Measurements from ENCODE around the gene ZNF239.
A peak's percentile ranks its signal among the peaks of the same experiment; 100 is the strongest.
"Not testable (repeated sequence)": the region's sequence is repeated elsewhere in the genome, so short reads cannot be mapped to it uniquely, and the experiment has no call there.

Gene ZNF239

GRCh38 chr10:43574001-43574892, at the start of gene ZNF239:
ZNF239 (minus strand) TSS chr10:43574616; CDS start chr10:43558079, 16,537 bp downstream.
- peak; percentile 73 to 86 for DNase-seq (ENCODE audit: low read depth in 2 of 2)

- no peak for DNase-seq (ENCODE audit: low read depth in 2 of 2)
Observed at GRCh38 chr10:43623351-43623750, 48.9 kb upstream of the ZNF239 start.

- no peak for DNase-seq (ENCODE audit: low read depth in 2 of 2)
Observed at GRCh38 chr10:43622038-43622437, 47.6 kb upstream of the ZNF239 start.

GRCh38 chr10:43619368-43619767, 45.0 kb upstream of the ZNF239 start:
- DNase-seq (ENCODE audit: low read depth in 2 of 2): no peak

GRCh38 chr10:43616697-43617370, 42.4 kb upstream of the ZNF239 start:
- DNase-seq (ENCODE audit: low read depth in 2 of 2): no peak

- DNase-seq (ENCODE audit: low read depth in 2 of 2): no peak
Observed at GRCh38 chr10:43610636-43611035, 36.2 kb upstream of the ZNF239 start.

GRCh38 chr10:43607199-43607573, 32.8 kb upstream of the ZNF239 start:
- no peak for DNase-seq (ENCODE audit: low read depth in 2 of 2)

- peak; percentile 47 to 68 for DNase-seq (ENCODE audit: low read depth in 2 of 2)
Observed at GRCh38 chr10:43606323-43607198, 32.1 kb upstream of the ZNF239 start, which contains the start of gene ZNF485. ZNF485 (plus strand) TSS chr10:43606438; CDS start chr10:43607051, 613 bp downstream.

- no peak for DNase-seq (ENCODE audit: low read depth in 2 of 2)
Observed at GRCh38 chr10:43605850-43606322, 31.5 kb upstream of the ZNF239 start.

GRCh38 chr10:43601576-43601975, 27.2 kb upstream of the ZNF239 start:
- DNase-seq (ENCODE audit: low read depth in 2 of 2): not testable (repeated sequence)

GRCh38 chr10:43599333-43599732, 24.9 kb upstream of the ZNF239 start:
- no peak for DNase-seq (ENCODE audit: low read depth in 2 of 2)

- no peak for DNase-seq (ENCODE audit: low read depth in 2 of 2)
Observed at GRCh38 chr10:43598446-43598845, 24.0 kb upstream of the ZNF239 start.

GRCh38 chr10:43596546-43596945, 22.1 kb upstream of the ZNF239 start:
- DNase-seq (ENCODE audit: low read depth in 2 of 2): no peak

GRCh38 chr10:43595739-43596298, 21.4 kb upstream of the ZNF239 start:
- no peak for DNase-seq (ENCODE audit: low read depth in 2 of 2)

GRCh38 chr10:43594944-43595589, 20.7 kb upstream of the ZNF239 start:
- no peak for DNase-seq (ENCODE audit: low read depth in 2 of 2)

GRCh38 chr10:43591303-43591904, 17.0 kb upstream of the ZNF239 start:
- DNase-seq (ENCODE audit: low read depth in 2 of 2): no peak

- DNase-seq (ENCODE audit: low read depth in 2 of 2): not testable (repeated sequence)
Observed at GRCh38 chr10:43586730-43587115, 12.3 kb upstream of the ZNF239 start.

GRCh38 chr10:43585981-43586729, 11.7 kb upstream of the ZNF239 start:
- no peak for DNase-seq (ENCODE audit: low read depth in 2 of 2)

GRCh38 chr10:43585046-43585445, 10.6 kb upstream of the ZNF239 start:
- DNase-seq (ENCODE audit: low read depth in 2 of 2): no peak

- no peak for DNase-seq (ENCODE audit: low read depth in 2 of 2)
Observed at GRCh38 chr10:43584051-43584450, 9.6 kb upstream of the ZNF239 start.
